WTC11 (cell line): ENCODE data around the gene TUBA3C. TPM values are rescaled to one million over a fixed set of nuclear protein-coding genes. Genes with fewer than 3 reads are reported as not detected.

Experiments
- ATAC-seq: fragments of 200-7000 bp; cut with Tn5 transposase; 2 replicates; pipeline ENCODE4 v1.10.0; 2021; ENCODE audit warnings: mild to moderate bottlenecking, moderate library complexity
- CTCF ChIA-PET: fragments of 300-600 bp; sonication (Branson Sonifier 250); formaldehyde crosslinking; loops from one replicate; lab custom pipeline; 2021; ENCODE audit warnings: antibody characterized with exemption; lab: Charles Lee
- POLR2A ChIA-PET: fragments of 350-600 bp; sonication (Branson Sonifier 250); formaldehyde crosslinking; loops from one replicate; lab custom pipeline; 2021; ENCODE audit warnings: antibody characterized with exemption; lab: Charles Lee
- DNase-seq: peaks from one replicate; pipeline ENCODE4 v3.0.0; 2021; ENCODE audit warnings: low spot score
- H3K27ac Mint-ChIP-seq: 2 replicates; pipeline ENCODE4 v1.8.0; 2021; ENCODE audit warnings: mixed read lengths
- H3K27me3 Mint-ChIP-seq: 2 replicates; pipeline ENCODE4 v1.8.0; 2021; ENCODE audit warnings: low read depth, mild to moderate bottlenecking, moderate library complexity, mixed read lengths
- H3K36me3 Mint-ChIP-seq: 2 replicates; pipeline ENCODE4 v1.8.0; 2021; ENCODE audit warnings: mixed read lengths
- H3K4me1 Mint-ChIP-seq: 2 replicates; pipeline ENCODE4 v1.8.0; 2022; ENCODE audit warnings: mixed read lengths
- H3K4me3 Mint-ChIP-seq: 2 replicates; pipeline ENCODE4 v1.8.0; 2021; ENCODE audit warnings: mild to moderate bottlenecking, moderate library complexity, mixed read lengths
- H3K9me3 Mint-ChIP-seq: 2 replicates; pipeline ENCODE4 v1.8.0; 2021; ENCODE audit warnings: mixed read lengths
- CDX4 ChIP-seq: fragments of 250-450 bp; sonication (Bioruptor Pico); IDR thresholded peaks from 2 replicates; pipeline ENCODE4 v1.9.0; 2021; ENCODE audit warnings: moderate library complexity, mild to moderate bottlenecking, inconsistent platforms, borderline replicate concordance
- ESRRA ChIP-seq: sonication (generic); formaldehyde crosslinking; IDR thresholded peaks from 2 replicates; pipeline ENCODE4 v1.8.1; 2022; ENCODE audit warnings: mild to moderate bottlenecking, missing genetic modification reagents, borderline replicate concordance
- FOXP1 ChIP-seq: sonication (generic); formaldehyde crosslinking; IDR thresholded peaks from 2 replicates; pipeline ENCODE4 v1.8.0; 2022; ENCODE audit warnings: missing genetic modification reagents, mild to moderate bottlenecking, moderate library complexity, borderline replicate concordance
- GABPB1 ChIP-seq: sonication (generic); formaldehyde crosslinking; IDR thresholded peaks from 2 replicates; pipeline ENCODE4 v1.8.1; 2023; ENCODE audit warnings: mild to moderate bottlenecking, missing genetic modification reagents
- GTF2I ChIP-seq: fragments of 250-450 bp; sonication (Bioruptor Pico); conservative IDR thresholded peaks from 2 replicates; pipeline ENCODE4 v1.4.0; 2021; ENCODE audit warnings: mild to moderate bottlenecking
- JAZF1 ChIP-seq: fragments of 250-450 bp; sonication (Bioruptor Pico); IDR thresholded peaks from 2 replicates; pipeline ENCODE4 v1.9.0; 2021; ENCODE audit warnings: moderate library complexity, mild to moderate bottlenecking, inconsistent platforms
- KAT7 ChIP-seq: sonication (generic); formaldehyde crosslinking; IDR thresholded peaks from 2 replicates; pipeline ENCODE4 v1.8.1; 2023; ENCODE audit warnings: missing genetic modification reagents, mild to moderate bottlenecking, borderline replicate concordance
- MXD4 ChIP-seq: fragments of 250-450 bp; sonication (Bioruptor Pico); IDR thresholded peaks from 2 replicates; pipeline ENCODE4 v1.8.0; 2021; ENCODE audit warnings: mild to moderate bottlenecking, moderate library complexity, borderline replicate concordance
- NR1H2 ChIP-seq: sonication (generic); formaldehyde crosslinking; IDR thresholded peaks from 2 replicates; pipeline ENCODE4 v1.9.0; 2021; ENCODE audit warnings: mild to moderate bottlenecking, moderate library complexity, missing genetic modification reagents
- NR3C1 ChIP-seq: sonication (generic); formaldehyde crosslinking; conservative IDR thresholded peaks from 2 replicates; pipeline ENCODE4 v1.8.1; 2023; ENCODE audit warnings: low read depth, mild to moderate bottlenecking, missing genetic modification reagents
- PRRX2 ChIP-seq: fragments of 250-450 bp; sonication (Bioruptor Pico); IDR thresholded peaks from 2 replicates; pipeline ENCODE4 v1.8.0; 2021; ENCODE audit warnings: mild to moderate bottlenecking
- RELA ChIP-seq: sonication (generic); formaldehyde crosslinking; IDR thresholded peaks from 2 replicates; pipeline ENCODE4 v1.8.1; 2022; ENCODE audit warnings: missing genetic modification reagents, mild to moderate bottlenecking, borderline replicate concordance
- RORB ChIP-seq: fragments of 250-450 bp; sonication (Bioruptor Pico); IDR thresholded peaks from 2 replicates; pipeline ENCODE4 v1.9.0; 2021; ENCODE audit warnings: mild to moderate bottlenecking
- TEAD1 ChIP-seq: sonication (generic); formaldehyde crosslinking; IDR thresholded peaks from 2 replicates; pipeline ENCODE4 v1.8.0; 2022; ENCODE audit warnings: mild to moderate bottlenecking, missing genetic modification reagents
- TEAD4 ChIP-seq: sonication (generic); formaldehyde crosslinking; IDR thresholded peaks from 2 replicates; pipeline ENCODE4 v1.8.0; 2022; ENCODE audit warnings: mild to moderate bottlenecking, missing genetic modification reagents
- TP53 ChIP-seq: sonication (generic); formaldehyde crosslinking; IDR thresholded peaks from 2 replicates; pipeline ENCODE4 v1.8.1; 2023; ENCODE audit warnings: mild to moderate bottlenecking, missing genetic modification reagents
- USF1 ChIP-seq: sonication (generic); formaldehyde crosslinking; IDR thresholded peaks from 2 replicates; pipeline ENCODE4 v1.8.0; 2022; ENCODE audit warnings: mild to moderate bottlenecking, missing genetic modification reagents
- ZBTB21 ChIP-seq: sonication (generic); formaldehyde crosslinking; IDR thresholded peaks from 2 replicates; pipeline ENCODE4 v1.8.1; 2023; ENCODE audit warnings: mild to moderate bottlenecking, missing genetic modification reagents, borderline replicate concordance
- ZNF232 ChIP-seq: sonication (generic); formaldehyde crosslinking; IDR thresholded peaks from 2 replicates; pipeline ENCODE4 v1.8.0; 2022; ENCODE audit warnings: mild to moderate bottlenecking, missing genetic modification reagents
- ZNF317 ChIP-seq: sonication (generic); formaldehyde crosslinking; IDR thresholded peaks from 2 replicates; pipeline ENCODE4 v1.8.1; 2023; ENCODE audit warnings: low read depth, mild to moderate bottlenecking, moderate library complexity, missing genetic modification reagents, borderline replicate concordance
- ZNF425 ChIP-seq: fragments of 250-450 bp; sonication (Bioruptor Pico); conservative IDR thresholded peaks from 2 replicates; pipeline ENCODE4 v1.9.0; 2021; ENCODE audit warnings: mild to moderate bottlenecking
- ZNF671 ChIP-seq: fragments of 250-450 bp; sonication (Bioruptor Pico); IDR thresholded peaks from 2 replicates; pipeline ENCODE4 v1.8.0; 2021; ENCODE audit warnings: mild to moderate bottlenecking
- total RNA-seq: library from RNA; stranded (reverse); gene quantifications from 3 replicates; pipeline ENCODE4 v1.2.3, GENCODE V29; 2021
- TF ChIP-seq, protein P1 (sequence below): sonication (generic); formaldehyde crosslinking; IDR thresholded peaks from 2 replicates; pipeline ENCODE4 v1.8.1; 2022; ENCODE audit warnings: low read depth, missing genetic modification reagents, borderline replicate concordance
- TF ChIP-seq, protein P2 (sequence below): sonication (generic); formaldehyde crosslinking; IDR thresholded peaks from 2 replicates; pipeline ENCODE4 v1.8.0; 2022; ENCODE audit warnings: mild to moderate bottlenecking, missing genetic modification reagents
- TF ChIP-seq, protein P3 (sequence below): fragments of 250-450 bp; sonication (Bioruptor Pico); IDR thresholded peaks from 2 replicates; pipeline ENCODE4 v1.9.0; 2021; ENCODE audit warnings: mild to moderate bottlenecking
- TF ChIP-seq, protein P4 (sequence below): sonication (generic); formaldehyde crosslinking; conservative IDR thresholded peaks from 2 replicates; pipeline ENCODE4 v1.8.1; 2022; ENCODE audit warnings: mild to moderate bottlenecking, missing genetic modification reagents

Gene TUBA3C
- total RNA-seq, 1 experiment from 2014 or later: not detected

- TF ChIP-seq RELA (CRISPR knock-in tag) (no peak), ZNF317 (CRISPR knock-in tag) (no peak), TEAD1 (no peak), NR3C1 (CRISPR knock-in tag) (no peak)
Measured at GRCh38 chr13:19173752-19174151, 7.9 kb downstream of the TUBA3C start (continued).

DNA sequence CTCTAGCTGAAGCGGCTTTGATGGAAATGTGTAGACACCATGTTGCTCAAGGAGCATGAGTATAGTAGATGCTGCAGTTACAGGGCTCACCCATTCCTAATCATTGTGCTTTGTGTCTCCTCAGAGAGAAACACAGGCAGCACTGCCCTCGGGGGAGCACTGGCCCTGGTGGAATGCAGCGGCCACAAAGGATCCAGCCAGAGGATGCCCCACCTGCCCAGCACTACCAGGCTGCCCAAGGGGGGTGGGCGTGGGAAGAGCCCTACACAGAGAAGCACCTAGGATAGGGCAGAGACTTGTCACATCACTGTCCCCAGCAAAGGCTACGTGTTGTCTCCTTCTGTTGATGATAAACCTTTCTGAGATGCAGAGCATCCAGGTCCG is 9.0 kb downstream of the TUBA3C start:
- Mint-ChIP-seq H3K4me1 (no peaks in the 10 kb centered on the region), H3K27ac (no peak overlapping the region), H3K4me3 (no peak overlapping the region), H3K9me3 (peaks cover 50% of the 10 kb centered on the region), H3K36me3 (peaks cover 73% of the 10 kb centered on the region), H3K27me3 (peaks cover 19% of the 10 kb centered on the region)
- ATAC-seq: no peak
- ChIA-PET POLR2A (no interaction called here), CTCF (no interaction called here)
- DNase-seq: no peak
- TF ChIP-seq TEAD4 (CRISPR knock-in tag) (no peak), RORB (CRISPR knock-in tag) (no peak), ZNF671 (no peak), NR1H2 (CRISPR knock-in tag) (no peak), GTF2I (CRISPR knock-in tag) (no peak), USF1 (CRISPR knock-in tag) (no peak), MXD4 (no peak), CDX4 (no peak), RELA (CRISPR knock-in tag) (no peak), ZBTB21 (CRISPR knock-in tag) (no peak)
- TF ChIP-seq, protein P1, sequence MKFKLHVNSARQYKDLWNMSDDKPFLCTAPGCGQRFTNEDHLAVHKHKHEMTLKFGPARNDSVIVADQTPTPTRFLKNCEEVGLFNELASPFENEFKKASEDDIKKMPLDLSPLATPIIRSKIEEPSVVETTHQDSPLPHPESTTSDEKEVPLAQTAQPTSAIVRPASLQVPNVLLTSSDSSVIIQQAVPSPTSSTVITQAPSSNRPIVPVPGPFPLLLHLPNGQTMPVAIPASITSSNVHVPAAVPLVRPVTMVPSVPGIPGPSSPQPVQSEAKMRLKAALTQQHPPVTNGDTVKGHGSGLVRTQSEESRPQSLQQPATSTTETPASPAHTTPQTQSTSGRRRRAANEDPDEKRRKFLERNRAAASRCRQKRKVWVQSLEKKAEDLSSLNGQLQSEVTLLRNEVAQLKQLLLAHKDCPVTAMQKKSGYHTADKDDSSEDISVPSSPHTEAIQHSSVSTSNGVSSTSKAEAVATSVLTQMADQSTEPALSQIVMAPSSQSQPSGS (CRISPR knock-in tag): no peak

DNA sequence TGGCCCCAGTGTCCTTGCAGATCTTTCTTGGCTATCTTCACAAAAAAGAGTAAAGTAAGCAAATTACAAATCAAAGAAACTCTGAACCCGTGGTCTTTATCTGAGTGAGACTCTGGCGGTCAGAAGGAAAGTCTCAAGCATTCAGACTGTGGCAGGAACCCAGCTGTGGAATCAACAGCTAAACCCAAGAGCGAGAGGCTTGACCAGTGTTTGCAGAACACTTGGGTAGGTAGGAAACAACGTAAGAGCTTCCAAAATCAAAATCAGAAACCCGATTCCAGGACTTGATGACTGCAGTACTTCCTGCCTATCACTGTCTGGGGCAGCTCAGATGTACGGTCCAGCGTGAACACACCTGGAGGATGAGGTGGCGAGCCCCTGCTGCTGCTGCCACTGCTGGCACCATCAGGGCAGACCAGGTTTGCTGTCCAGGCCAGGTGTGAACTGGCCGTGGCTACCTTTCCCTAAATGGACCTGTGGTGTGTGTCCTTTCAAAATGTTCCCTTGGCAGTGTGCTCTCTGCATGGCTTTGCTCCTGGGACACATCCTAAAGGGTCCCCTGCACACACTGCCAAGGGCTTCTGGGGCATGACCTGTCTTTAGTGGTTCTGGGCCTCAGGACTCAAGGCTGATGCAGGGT is 9.5 kb downstream of the TUBA3C start:
- ATAC-seq (no peak), DNase-seq (no peak)
- ChIA-PET CTCF (no interaction called here), POLR2A (no interaction called here)
- Mint-ChIP-seq H3K9me3 (peaks cover 50% of the 10 kb centered on the region), H3K27ac (no peak overlapping the region), H3K4me1 (no peaks in the 10 kb centered on the region), H3K36me3 (peaks cover 74% of the 10 kb centered on the region), H3K27me3 (peaks cover 21% of the 10 kb centered on the region), H3K4me3 (no peak overlapping the region)
- TF ChIP-seq FOXP1 (CRISPR knock-in tag): no peak
- no peak for TF ChIP-seq JAZF1 (CRISPR knock-in tag)
- TF ChIP-seq PRRX2 (CRISPR knock-in tag): no peak
- TF ChIP-seq, protein P2, sequence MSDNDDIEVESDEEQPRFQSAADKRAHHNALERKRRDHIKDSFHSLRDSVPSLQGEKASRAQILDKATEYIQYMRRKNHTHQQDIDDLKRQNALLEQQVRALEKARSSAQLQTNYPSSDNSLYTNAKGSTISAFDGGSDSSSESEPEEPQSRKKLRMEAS (CRISPR knock-in tag): no peak
- TF ChIP-seq TP53 (CRISPR knock-in tag): no peak
- no peak for TF ChIP-seq KAT7 (CRISPR knock-in tag)
- no peak for TF ChIP-seq ZNF232
- no peak for TF ChIP-seq ZNF425 (CRISPR knock-in tag)
- TF ChIP-seq, protein P3, sequence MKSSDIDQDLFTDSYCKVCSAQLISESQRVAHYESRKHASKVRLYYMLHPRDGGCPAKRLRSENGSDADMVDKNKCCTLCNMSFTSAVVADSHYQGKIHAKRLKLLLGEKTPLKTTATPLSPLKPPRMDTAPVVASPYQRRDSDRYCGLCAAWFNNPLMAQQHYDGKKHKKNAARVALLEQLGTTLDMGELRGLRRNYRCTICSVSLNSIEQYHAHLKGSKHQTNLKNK: no peak
- TF ChIP-seq ESRRA (CRISPR knock-in tag): no peak
- TF ChIP-seq, protein P4, sequence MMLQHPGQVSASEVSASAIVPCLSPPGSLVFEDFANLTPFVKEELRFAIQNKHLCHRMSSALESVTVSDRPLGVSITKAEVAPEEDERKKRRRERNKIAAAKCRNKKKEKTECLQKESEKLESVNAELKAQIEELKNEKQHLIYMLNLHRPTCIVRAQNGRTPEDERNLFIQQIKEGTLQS: no peak
- TF ChIP-seq, protein P1 (CRISPR knock-in tag): no peak
- no peak for TF ChIP-seq GABPB1 (CRISPR knock-in tag)
